HG03139 (cell line): ENCODE results near the gene CLK1.
"Not testable (repeated sequence)": the region's sequence is repeated elsewhere in the genome, so short reads cannot be mapped to it uniquely, and the experiment has no call there.

Experiments
- ATAC-seq: cut with Tn5 transposase; IDR thresholded peaks from one replicate; pipeline ENCODE4 v1.9.1; 2021; ENCODE audit not compliant: unreplicated experiment

CLK1 gene

DNA sequence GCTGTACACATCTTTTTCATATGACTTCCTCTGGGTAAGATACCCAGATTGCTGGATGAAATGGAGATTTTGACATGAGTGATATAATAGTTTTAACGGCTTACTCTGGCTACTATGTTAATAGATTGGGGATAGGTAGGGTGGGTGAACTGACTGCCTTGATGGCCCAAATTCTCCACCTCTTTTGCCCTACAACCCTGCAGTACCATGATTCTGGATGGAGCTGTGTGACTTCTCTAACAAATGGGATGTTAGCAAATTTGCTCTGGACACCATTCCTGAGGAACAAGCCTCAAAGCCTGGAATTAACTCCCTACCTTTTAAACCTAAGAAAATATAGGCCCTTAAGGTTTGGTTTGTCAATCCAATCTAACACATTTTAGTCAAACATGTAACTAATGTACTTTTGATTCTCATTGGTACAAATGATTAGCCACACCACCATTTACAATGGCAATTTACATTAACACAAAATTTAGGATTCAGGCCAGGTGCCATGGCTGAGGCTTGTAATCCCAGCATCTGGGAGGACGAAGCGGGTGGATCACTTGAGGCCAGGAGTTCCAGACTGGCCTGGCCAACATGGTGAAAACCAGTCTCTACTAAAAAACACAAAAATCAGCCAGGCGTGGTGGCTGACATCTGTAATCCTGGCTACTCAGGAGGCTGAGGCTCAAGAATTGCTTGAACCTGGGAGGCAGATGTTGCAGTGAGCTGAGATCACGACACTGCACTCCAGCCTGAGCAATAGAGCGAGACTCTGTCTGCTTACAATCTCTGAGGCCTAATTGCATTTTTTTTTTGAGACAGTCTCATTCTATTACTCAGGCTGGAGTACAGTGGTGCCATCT is 12.8 kb downstream of the CLK1 start:
- no peak for ATAC-seq

DNA sequence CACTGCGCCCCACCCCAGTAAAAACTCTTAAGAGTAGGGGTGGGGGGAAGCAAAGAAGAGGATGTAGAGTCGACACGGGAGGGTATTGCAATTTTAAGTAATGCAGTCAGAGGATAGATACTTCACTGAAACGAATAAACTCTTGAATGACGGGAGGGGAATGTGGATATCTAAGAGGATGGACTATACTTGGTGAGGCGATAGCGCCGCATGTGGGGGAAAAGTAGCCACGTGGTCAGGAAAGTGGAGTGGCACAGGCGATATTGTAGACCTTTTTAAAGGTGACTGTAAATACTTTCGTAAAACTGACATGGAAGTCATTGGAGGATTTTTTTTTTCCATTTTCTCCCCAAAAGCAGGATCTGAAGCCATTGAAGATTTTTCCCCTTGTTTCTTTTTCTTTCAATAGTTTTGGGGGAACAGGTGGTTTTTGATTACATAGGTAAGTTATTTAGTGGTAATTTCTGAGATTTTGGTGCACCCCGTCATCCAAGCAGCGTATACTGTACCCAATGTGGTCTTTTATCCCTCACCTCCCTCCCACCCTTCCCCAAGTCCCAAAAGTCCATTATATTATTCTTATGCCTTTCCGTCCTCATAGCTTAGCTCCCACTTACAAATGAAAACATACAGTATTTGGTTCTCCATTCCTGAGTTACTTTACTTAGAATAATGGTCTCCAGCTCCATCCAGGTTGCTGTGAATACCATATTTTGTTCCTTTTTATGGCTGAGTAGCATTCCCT is 13.8 kb downstream of the CLK1 start:
- no peak for ATAC-seq

DNA sequence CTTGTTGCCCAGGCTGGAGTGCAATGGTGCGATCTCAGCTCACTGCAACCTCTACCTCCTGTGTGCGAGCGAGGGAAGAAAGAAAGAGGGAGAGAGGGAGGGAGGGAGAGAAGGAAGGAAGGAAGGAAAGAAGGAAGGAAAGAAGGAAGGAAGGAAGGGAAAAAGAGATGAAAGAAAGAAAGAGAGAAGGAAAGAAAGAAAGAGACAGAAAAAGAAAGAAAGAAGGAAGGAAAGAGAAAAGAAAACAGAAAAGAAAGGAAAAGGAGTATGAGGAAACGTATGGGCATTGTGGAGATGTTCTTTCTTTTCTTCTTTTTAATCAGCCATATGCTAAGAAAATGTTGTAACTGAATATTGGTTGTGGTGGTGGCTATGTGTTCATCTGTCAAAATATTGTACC is 16.5 kb downstream of the CLK1 start:
- ATAC-seq: no peak

DNA sequence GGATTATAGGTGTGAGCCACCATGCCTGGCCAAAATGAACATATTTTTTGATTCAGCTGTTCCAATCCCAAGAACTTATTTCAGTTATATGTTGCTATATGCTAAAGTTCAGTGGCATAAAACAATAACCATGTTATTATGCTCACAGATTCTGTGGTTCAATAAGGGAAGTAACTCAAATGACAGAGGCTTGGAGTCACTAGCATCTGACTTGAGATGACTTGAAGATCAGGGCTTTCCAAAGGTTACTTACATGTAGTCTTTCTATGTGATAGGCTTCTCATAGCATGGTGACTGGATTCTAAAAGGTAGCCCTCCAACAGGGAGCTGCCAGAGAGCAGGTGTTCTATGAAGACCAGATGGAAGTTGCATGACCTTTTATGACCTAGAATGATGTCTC is 17.2 kb downstream of the CLK1 start:
- no peak for ATAC-seq

DNA sequence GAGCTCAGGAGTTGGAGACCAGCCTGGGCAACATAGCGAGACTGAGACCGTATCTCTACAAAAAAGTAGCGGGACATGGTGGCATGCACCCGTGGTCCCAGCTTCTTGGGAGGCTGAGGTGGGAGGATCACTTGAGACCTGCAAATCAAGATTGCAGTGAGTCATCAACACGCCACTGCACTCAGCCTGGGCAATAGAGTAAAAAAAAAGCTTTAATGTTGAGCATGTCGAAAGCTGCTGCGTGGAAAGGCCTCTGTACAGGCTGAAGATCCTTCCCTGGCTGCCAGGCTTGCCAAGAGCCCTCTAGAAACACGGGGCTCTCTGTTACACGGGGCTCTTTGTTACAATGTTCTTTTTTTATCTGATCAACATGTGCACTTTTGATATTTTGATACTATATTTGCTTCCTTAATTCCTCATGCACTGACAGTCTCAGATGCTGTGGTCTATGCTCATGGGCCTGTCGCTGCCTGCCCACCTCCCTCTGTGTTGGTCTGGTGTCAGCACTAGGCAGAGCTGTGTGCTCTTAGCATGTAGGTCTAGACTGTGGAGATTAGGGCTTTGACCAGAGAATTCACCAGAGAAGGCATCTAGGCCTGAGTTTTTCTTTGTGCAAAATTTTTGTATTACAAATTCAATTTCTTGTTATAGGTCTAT is 18.7 kb downstream of the CLK1 start:
- no peak for ATAC-seq

DNA sequence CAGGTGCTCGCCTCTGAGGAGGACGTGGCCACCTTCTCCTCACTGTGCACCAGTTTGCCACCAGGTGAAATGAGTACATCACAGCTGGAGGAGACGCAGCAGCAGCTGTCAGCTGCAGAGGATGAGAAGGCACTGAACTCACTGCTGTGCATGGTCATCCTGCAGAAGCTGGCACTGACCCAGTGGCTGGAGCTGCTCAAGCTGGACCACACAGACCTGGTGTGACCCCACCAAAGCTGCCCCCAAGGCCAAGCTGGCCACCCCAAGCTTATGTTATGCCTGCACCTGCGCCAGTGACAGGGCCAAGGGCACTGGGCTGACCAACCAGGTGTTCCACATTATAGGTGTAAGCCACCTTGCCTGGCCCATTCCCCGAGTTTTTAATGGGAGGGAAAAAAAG is 19.3 kb downstream of the CLK1 start:
- ATAC-seq: no peak

DNA sequence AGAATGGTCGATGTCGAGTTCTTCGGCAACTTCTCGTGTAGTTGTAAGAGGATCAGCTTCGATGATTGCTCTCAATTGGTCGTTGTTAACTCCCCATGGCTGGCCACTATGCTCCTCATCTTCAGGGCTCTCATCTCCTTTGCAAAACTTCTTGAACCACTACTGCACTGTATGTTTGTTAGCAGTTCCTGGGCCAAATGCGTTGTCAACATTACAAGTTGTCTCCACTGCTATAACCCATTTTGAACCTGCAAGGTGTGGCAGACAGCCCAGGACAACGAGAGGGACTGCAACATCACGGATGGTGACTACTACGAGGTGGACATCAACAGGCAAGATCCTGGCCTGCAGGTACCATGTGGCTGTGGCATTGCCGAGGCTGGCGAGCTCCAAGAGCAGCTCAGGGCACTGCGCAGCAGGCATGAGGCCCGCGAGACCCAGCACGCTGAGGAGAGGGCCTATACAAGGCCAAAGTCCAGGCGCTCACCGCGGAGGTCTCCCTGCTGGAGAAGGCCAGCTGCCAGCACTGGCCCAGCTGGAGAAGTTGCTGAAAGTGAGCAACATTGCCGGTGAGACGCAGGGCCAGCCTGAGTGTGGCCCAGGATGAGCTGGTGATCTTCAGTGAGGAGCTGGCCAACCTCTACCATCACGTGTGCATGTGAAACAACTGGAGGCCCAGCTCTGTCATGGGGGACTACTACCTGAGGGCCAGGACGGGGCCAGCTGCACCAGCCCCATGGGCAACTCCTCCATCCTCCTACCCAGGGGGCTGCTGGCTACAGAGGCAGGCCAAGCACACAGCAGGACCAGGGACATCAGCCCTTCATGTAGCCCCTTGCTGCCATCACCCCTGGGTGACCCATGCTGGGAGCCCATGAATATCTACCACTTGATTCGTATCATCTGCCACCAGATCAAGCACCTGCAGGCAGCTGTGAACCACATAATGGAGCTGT is 20.2 kb downstream of the CLK1 start:
- no peak for ATAC-seq

DNA sequence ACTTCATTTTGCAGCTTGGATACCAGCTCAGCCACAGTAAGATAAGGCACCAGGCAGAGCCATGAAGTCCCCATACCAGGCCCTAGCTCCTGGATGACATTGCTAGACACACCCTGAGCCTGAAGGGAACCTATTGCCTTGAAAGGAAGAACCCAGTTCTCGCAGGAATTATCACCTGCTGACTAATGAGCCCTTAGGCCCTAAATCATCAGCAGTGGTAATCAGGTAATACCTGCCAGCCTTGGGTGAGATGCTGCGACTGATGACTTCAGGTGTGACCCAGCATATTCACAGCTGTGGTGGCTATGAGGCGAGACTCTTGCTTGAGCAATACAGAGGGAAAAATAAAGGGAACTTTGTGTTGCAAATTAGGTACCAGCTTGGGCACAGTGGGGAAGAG is 24.9 kb downstream of the CLK1 start:
- ATAC-seq: no peak

DNA sequence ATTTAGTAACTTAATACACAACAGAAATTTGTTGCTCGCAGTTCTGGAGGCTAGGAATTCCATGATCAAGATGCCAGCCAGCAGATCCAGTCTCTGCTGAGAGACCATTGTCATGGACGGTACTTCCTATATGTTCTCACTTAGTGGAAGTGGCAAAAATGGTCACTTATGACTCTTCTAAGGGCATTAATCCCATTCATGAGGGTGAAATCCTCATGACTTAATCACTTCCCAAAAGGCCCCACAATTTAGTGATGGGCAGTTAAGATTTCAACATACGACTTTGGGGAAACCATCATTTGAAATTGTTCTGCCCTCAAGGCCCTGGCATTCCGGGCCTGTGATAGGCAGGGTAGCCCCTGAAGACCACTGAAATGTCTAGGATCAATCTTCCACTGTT is 29.8 kb downstream of the CLK1 start:
- ATAC-seq: no peak

DNA sequence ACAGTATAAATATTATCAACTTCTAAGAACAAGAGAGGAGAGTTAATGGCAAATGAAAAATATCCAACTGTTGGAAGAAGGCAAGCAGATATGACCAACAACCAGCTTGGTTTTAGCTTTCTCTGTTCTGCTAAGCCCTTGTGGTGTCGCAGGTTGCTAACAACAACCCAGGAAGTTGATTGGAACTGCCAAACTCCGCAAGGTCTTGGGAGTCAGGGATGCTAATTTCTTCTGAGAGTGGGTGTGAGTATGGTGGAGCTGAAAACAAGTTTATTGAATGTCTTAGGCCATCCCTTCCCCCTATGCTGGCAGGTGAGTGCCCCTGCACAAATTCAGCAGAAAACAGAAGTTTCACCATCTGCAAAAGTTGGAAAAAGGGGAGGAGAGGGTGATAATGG is 35.2 kb downstream of the CLK1 start:
- ATAC-seq: no peak

DNA sequence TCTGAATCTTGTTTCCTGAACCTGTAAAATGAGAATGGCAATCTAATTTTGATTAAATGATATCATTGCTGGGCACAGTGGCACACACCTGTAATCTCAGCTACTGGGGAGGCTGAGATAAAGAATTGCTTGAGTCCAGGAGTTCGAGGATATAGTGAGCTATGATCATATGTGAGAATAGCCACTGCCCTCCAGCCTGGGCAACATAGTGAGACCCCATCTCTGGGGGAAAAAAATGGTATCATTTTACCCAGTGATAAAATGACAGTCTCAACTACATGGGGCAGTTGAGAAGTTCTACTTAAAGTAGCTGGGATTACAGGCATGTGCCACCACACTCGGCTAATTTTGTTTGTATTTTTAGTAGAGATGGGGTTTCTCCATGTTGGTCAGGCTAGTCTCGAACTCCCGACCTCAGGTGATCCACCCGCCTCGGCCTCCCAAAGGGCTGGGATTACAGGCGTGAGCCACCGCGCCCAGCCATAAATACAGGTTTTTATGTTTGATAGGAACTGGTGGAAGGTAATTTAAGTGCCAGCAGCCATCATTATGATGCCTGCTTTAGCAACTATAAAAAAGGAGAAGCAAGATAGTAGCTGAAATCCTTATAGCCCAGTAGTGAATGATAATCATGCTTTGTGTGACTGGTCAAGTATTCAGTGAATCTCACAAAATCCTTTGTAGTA is 35.7 kb downstream of the CLK1 start:
- no peak for ATAC-seq

DNA sequence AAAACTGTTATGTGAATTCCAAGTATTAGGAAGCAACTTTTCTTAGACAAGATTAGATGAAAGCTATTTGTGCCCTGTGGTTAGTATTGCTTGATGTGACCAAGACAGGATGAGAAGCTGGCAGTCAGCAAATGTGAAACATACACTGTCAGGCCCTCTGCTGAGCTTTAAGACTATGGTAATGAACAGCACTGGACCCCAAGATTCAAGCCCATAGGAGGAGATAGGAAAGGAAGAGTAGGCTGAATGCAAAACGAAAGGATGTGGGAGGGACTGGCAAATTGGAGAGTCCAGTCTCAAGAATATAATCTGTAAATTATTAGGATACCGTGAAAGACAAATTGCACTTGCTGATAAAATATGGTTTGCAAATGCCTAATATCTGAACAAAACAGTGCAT is 36.4 kb downstream of the CLK1 start:
- ATAC-seq: no peak

DNA sequence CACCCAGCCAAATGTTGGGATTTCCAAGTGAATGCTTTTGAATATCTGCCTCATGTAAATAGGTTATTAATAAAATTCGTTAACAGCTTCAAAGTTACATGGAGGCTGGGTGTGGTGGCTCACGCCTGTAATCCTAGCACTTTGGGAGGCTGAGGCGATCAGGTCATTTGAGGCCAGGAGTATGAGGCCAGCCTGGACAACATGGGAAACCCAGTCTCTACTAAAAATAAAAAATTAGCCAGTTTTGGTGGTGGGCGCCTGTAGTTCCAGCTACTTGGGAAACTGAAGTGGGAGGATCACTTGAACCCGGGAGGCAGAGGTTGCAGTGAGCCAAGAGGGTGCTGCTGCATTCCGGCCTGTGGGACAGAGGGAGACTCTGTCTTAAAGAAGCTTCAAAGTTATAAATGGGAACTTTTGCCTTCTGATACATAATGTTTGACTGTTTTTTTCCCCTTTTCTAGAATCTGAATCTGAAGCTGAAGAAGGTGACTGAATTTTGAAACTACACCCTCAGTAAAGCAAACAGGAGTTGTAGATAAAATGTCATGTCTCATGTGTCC is 42.7 kb downstream of the CLK1 start:
- ATAC-seq: no peak

DNA sequence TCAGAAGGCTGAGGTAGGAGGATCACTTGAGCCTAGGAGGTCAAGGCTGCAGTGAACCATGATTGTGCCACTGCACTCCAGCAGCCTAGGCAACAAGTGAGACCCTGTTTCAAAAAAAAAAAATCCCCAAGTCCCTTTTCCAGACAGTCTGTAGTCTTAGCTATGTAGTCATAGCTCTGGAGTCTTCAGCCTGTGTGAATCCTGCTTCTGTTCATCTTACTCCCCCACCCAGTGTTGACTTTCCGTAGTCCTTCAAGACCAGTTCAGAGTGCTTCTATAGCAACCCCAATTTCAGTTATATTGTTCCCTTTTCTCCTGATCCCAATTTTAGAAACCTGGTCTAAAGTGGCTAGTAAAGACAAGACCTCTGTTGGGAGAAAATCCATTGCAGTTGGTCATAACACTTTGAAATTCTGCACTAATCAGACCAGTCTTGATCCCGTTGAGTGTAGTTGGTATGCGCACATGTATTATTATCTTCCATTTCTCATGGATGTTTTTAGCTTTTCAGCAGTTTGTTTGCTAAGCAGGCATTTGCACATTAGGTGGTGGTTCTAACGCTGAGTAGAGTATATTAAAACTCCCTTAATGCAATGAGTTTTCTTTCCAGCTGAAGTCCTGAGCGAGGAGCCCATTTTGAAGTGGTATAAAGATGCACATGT is 43.8 kb downstream of the CLK1 start:
- no peak for ATAC-seq

DNA sequence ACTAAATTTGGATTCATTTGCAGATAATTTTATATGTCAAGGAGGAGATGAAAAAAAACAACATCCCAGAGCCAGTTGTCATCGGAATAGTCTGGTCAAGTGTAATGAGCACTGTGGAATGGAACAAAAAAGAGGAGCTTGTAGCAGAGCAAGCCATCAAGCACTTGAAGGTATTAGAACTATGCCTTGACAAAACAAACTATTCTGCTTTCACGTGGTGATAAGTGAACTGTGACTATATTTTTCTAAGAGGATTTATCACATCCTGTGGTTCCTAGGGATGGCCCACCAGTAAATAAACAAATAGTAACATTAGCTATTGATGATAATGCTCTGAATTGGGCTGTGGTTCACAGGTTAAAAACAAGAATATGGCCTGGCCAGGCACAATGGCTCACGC is 45.7 kb downstream of the CLK1 start:
- not testable (repeated sequence) for ATAC-seq

DNA sequence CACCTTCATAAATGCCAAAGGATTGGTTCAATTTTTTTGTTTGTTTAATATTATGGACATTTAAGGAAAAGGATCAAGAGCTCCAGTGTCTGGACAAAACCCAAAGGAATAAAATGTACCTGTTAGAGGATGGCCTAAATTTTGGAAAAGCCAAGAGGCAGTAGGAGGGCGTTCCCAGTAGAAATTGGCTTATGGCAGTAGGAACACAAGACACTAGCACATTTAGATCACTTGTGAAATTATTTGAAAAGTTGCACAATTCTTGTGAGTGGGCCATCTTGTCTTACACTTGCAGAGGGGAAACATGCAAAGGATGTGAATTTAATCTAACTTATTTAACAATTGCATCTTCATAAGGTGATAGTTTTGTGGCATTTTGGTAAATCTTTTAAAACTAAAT is 49.5 kb downstream of the CLK1 start:
- ATAC-seq: no peak

DNA sequence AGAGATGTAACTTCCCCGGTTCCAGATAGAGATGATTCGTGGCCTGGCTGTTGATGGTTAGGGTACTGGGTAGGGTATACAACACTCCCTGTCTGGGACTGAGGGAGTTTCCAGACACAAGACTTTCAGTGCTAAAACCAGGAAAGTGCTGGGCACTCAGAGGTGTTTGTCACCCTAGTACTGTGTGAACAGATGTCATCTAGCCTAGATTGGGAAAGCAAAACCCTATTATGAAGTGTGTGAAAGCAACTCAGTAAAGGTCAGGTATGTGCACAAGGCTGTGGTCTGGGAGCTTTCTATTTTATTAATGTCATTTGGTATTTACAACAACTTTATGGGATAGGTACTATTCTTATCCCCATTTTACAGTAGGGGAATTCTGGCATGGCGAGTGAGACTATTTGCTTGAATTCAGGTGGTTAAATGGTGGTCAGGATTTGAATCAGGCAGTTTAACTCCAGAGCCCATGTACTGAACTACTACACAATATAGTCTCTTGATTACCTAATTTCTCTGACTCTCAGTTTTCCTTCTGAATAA is 50.1 kb downstream of the CLK1 start:
- no peak for ATAC-seq

DNA sequence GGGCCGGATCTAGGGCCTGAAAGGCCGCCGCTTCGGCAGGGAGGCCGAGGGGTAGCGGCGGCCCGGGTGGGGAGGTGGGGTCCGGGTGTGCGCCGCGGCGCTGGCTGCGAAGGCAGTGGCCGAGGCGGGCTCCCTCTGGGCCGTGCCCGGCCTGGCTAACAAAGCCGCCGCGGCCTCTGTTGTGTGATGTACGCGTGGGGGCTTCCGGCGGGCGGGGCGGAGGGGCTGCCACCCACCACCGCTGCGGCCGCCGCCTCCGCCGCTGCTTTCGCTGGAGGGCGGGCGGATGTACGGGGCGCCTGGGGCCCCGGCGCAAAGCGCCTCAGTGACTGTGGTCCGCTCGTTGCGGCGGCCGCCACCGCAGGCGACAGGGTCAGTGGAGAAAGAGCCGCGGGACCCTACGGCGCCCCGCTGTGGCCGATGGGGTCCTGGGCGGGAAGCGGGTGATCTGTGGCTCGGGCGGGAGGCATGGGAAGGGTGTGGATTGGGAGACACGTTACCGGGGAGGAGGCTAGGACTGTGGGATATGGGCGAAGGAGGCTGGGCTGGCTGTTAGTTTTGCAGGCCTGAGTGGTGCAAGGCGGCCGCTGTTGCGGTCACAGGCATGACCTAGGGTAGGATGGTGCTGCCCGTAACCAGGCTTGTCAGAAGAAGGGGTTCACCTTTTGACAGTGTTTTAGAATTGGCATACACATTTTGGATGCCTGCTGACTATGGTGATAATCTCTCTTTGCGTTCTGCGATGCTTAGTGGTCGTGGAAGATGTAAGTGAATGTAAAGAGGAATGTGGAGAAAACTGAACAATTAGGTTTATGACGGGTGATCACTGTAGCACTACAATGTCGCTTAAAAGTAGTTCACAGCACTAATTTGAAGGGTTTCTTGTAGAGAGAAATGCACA is 52.1 kb downstream of the CLK1 start:
- ATAC-seq: peak; percentile 36
